Ovary (tissue), 3 donors: Measurements from ENCODE around the gene MAPK10.

Experiments
- POLR2A ChIP-seq: fragments of 450-650 bp; IDR thresholded peaks from one replicate; pipeline ENCODE4 v1.6.1; 2017; ENCODE audit warnings: antibody characterized with exemption, mild to moderate bottlenecking, moderate library complexity
- TF ChIP-seq, protein P1 (sequence below), 3 donors: fragments of 450-650 bp in 2 of 3; fragments of 200-600 bp in 1 of 3; IDR thresholded peaks; one replicate each; pipeline versions ENCODE4 v1.5.1 to v1.8.0; 2016 to 2022; ENCODE audit warnings: antibody characterized with exemption in 3 of 3, mild to moderate bottlenecking in 1 of 3
- donor health status: DM: no; HTN: no; CAD: no.

GRCh38 chr4:85979276-85979675 lies 380.6 kb downstream of the MAPK10 start:
- TF ChIP-seq, protein P1, sequence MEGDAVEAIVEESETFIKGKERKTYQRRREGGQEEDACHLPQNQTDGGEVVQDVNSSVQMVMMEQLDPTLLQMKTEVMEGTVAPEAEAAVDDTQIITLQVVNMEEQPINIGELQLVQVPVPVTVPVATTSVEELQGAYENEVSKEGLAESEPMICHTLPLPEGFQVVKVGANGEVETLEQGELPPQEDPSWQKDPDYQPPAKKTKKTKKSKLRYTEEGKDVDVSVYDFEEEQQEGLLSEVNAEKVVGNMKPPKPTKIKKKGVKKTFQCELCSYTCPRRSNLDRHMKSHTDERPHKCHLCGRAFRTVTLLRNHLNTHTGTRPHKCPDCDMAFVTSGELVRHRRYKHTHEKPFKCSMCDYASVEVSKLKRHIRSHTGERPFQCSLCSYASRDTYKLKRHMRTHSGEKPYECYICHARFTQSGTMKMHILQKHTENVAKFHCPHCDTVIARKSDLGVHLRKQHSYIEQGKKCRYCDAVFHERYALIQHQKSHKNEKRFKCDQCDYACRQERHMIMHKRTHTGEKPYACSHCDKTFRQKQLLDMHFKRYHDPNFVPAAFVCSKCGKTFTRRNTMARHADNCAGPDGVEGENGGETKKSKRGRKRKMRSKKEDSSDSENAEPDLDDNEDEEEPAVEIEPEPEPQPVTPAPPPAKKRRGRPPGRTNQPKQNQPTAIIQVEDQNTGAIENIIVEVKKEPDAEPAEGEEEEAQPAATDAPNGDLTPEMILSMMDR (IDR thresholded peaks at IDR 0.05) = no peak
- TF ChIP-seq POLR2A = no peak
